HFFc6 (cell line): ENCODE measurements around the gene GNPTG. TPM values are rescaled to one million over a fixed set of nuclear protein-coding genes. Genes with fewer than 3 reads are reported as not detected.
A peak's percentile ranks its signal among the peaks of the same experiment; 100 is the strongest.

ENCODE experiments used
- DNase-seq: peaks from one replicate; pipeline ENCODE4 v3.0.0-alpha.2; 2018
- H3K27ac Mint-ChIP-seq: 2 replicates; pipeline ENCODE4 v1.8.0; 2020; ENCODE audit warnings: mild to moderate bottlenecking, mixed read lengths
- H3K27me3 Mint-ChIP-seq: 2 replicates; pipeline ENCODE4 v1.8.0; 2021; ENCODE audit warnings: mild to moderate bottlenecking, moderate library complexity, mixed read lengths; ENCODE audit not compliant: insufficient read depth
- H3K36me3 Mint-ChIP-seq: 2 replicates; pipeline ENCODE4 v1.8.0; 2021; ENCODE audit warnings: low read depth, mixed read lengths
- H3K4me1 Mint-ChIP-seq: 2 replicates; pipeline ENCODE4 v1.8.0; 2020; ENCODE audit warnings: low read depth, mixed read lengths
- H3K4me3 Mint-ChIP-seq: 2 replicates; pipeline ENCODE4 v1.8.0; 2020; ENCODE audit warnings: mild to moderate bottlenecking, moderate library complexity, mixed read lengths
- H3K9me3 Mint-ChIP-seq: 2 replicates; pipeline ENCODE4 v1.8.0; 2020; ENCODE audit warnings: mild to moderate bottlenecking, mixed read lengths
- CTCF ChIP-seq: fragments of 200-600 bp; sonication (generic); IDR thresholded peaks from 2 replicates; pipeline ENCODE4 v1.5.0; 2021; ENCODE audit warnings: antibody characterized with exemption, mild to moderate bottlenecking
- total RNA-seq, 6 experiments: library from RNA; stranded (reverse); fragmentation: NEBNext Ultra II Directional; extraction: Animal tissue kit (Norgen Biotek cat#: 25700); gene quantifications; 2 replicates in 1 of 6; 3 replicates in 5 of 6; pipeline ENCODE4 v1.2.3, GENCODE V29; 2021

Gene GNPTG
- total RNA-seq, 6 experiments from 2014 or later, result 46.8 to 68.1 (median 52.6) TPM

DNA sequence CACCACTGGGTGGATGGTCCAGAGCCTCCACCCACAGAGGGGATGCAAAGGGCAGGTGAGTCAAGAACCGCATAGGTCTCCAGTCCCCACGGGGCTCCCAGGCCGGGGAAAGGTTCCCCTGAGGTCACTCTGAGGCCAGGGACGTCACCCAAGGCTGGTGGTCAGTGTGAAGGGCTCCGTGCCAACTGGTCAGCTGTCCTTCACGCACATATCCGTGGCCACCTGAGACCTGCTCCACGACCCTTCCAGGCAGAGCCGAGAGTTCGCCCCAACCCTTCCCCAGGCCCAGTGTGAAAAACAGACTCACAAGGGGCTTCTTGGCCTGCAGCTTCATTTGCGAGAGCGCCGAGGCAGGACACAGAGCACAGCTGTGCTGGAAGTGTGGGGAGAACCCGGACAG is 2.8 kb upstream of the GNPTG start:
- TF ChIP-seq CTCF, result no peak
- Mint-ChIP-seq H3K27ac (no peak overlapping the region), H3K9me3 (no peaks in the 10 kb centered on the region), H3K4me1 (peaks cover 23% of the 10 kb centered on the region), H3K27me3 (peaks cover 3% of the 10 kb centered on the region), H3K4me3 (no peak overlapping the region), H3K36me3 (peaks cover 6% of the 10 kb centered on the region; the same call in 1 of the 2 replicates)
- DNase-seq, result no peak

DNA sequence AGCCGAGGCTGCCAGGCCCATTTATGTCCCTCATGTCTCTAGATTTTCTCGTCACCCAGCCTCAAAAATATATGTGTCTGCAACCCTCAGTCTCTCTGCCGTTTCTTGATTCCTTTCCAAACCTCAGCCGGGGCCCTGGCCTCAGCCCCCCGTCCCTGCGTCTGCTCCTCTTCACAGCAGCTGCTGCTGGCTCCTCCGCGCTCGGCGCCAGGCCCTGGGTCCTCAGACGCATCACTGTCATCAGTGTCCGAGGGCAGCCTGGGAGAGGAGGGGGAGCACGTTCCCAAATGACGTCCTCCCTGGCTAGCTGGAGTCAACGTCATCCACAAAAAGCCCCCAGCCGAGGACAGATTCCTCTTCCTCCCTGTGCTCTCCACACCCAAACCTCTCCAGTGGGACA is 2.4 kb upstream of the GNPTG start:
- no peak overlapping the region for H3K4me3 Mint-ChIP-seq
- no peaks in the 10 kb centered on the region for H3K9me3 Mint-ChIP-seq
- TF ChIP-seq CTCF, result no peak

DNA sequence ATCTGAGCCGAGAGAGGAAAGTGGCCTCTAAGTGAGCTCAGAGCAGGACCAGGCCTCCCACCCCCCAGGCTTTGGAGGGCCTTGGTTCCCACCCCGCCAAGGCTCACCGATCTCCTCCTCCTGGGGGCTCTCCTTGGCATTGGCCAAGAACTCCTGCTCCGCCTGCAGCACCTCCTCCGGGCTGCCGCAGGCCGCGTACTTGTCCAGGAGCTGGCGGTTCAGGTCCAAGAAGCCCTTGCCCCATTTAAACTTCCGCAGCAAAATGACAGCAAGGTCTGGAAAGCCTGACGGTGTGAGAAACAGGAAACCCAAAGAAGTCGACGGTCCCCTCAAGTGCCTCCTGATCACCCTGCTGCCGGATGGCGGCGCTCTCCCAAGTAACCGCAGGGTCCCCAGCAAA is 1.8 kb upstream of the GNPTG start:
- Mint-ChIP-seq H3K4me3 (peak overlapping the region; percentile 89), H3K9me3 (no peaks in the 10 kb centered on the region), H3K27ac (no peak overlapping the region), H3K36me3 (peaks cover 6% of the 10 kb centered on the region; the same call in 1 of the 2 replicates), H3K4me1 (peaks cover 24% of the 10 kb centered on the region), H3K27me3 (peaks cover 3% of the 10 kb centered on the region)
- DNase-seq, result no peak
- TF ChIP-seq CTCF, result no peak

More for the DNA sequence above, 2.4 kb upstream of the GNPTG start:
- DNase-seq, result no peak
- peaks cover 3% of the 10 kb centered on the region for H3K27me3 Mint-ChIP-seq
- peaks cover 6% of the 10 kb centered on the region; the same call in 1 of the 2 replicates for H3K36me3 Mint-ChIP-seq
- H3K27ac Mint-ChIP-seq, result no peak overlapping the region
- H3K4me1 Mint-ChIP-seq, result peaks cover 23% of the 10 kb centered on the region

- peaks cover 28% of the 10 kb centered on the region for H3K4me1 Mint-ChIP-seq
- no peaks in the 10 kb centered on the region for H3K9me3 Mint-ChIP-seq
- H3K27ac Mint-ChIP-seq, result no peak overlapping the region
- peaks cover 3% of the 10 kb centered on the region for H3K27me3 Mint-ChIP-seq
- DNase-seq, result no peak
- TF ChIP-seq CTCF, result no peak
- H3K36me3 Mint-ChIP-seq, result peaks cover 6% of the 10 kb centered on the region; the same call in 1 of the 2 replicates
- H3K4me3 Mint-ChIP-seq, result peak overlapping the region; percentile 89
Observed at GRCh38 chr16:1350691-1351090, 1.0 kb upstream of the GNPTG start.

DNA sequence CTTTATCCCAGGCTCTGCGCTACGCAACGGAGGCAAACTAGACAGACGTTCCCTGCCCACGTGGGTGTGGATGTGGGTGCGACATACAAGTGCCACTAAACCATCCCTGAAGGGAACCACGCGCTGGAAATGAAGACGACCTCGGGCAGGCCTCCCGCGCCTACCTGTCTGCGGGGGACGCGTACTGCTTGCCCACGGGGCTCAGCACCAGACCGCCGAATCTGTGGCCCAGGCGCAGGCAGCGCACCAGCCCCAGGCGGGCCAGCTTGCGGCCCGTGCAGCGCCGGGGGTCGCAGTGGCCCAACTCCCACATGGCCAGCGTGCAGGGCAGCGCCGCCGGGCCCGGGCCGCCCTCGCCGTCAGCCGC is 533 bp upstream of the GNPTG start:
- H3K27me3 Mint-ChIP-seq, result peaks cover 3% of the 10 kb centered on the region
- peaks cover 28% of the 10 kb centered on the region for H3K4me1 Mint-ChIP-seq
- H3K36me3 Mint-ChIP-seq, result peaks cover 6% of the 10 kb centered on the region; the same call in 1 of the 2 replicates
- H3K4me3 Mint-ChIP-seq, result peak overlapping the region; percentile 89
- H3K27ac Mint-ChIP-seq, result peak overlapping the region; percentile 48; the same call in 1 of the 2 replicates
- no peaks in the 10 kb centered on the region for H3K9me3 Mint-ChIP-seq
- TF ChIP-seq CTCF, result no peak
- no peak for DNase-seq
